Right renal pelvis (tissue), 4 donors: ENCODE results near the gene CNIH3. TPM values are rescaled to one million over a fixed set of nuclear protein-coding genes. Genes with fewer than 3 reads are reported as not detected.

Experiments
- DNase-seq, 4 donors: peaks; one replicate each; pipeline ENCODE4 v3.0.0-alpha.2; 2013; ENCODE audit warnings: low read depth in 4 of 4, low spot score in 3 of 4, missing footprints in 1 of 4
- polyA plus RNA-seq, 4 donors: library from polyadenylated mRNA; unstranded; fragments of 120-200 nt; gene quantifications; one replicate each; pipeline ENCODE4 v1.2.1, GENCODE V29; 2013; ENCODE audit not compliant: insufficient read length in 4 of 4

The CNIH3 gene
- polyA plus RNA-seq, 4 donors = 9.5 to 11.1 (median 10.7) TPM

DNA sequence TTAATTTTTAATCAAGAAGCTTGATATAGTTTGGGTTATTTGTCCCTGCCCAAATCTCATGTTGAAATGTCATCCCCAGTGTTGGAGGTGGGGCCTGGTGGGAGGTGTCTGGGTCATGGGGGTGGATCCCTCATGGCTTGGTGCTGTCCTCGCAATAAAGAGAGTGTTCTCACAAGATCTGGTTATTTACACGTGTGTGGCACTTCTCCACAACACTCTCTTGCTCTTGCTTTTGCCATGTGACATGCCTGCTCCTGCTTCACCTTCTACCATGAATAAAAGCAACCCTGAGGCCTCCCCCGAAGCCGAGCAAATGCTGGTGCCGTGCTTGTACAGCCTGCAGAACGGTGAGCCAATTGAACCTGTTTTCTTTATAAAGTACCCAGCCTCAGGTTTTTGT, 2.6 kb upstream of the CNIH3 start:
- DNase-seq = no peak

DNA sequence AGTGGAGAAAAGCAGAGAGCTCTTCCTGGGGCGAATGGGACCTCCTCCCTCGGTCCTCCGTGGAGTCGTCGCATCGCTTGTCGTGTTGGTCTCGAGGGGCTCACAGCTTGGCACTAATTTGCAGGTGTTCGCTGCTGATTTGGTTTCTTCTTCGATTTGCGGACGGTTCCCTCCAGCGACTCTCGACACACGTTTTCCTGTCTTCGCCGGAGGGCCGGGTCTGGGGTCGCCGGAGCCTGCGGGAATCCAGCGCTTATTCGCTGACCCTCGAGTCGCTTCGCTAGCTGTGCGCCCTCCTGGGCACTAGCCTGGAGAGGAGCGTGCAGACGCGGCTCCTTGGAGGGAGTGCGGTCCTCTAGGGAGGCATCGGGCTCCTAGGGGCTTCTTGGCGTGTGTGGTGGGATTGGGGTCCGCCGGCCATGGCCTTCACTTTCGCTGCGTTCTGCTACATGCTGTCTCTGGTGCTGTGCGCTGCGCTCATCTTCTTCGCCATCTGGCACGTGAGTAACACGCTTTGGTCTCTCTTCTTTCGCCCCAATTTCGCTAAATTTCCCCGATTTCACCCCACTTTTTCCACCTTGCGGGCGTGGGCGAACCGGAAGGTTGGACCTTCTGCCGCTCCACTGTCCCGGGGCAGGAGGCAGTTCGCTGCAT, 766 bp downstream of the CNIH3 start:
- peak in 1 of 4 donors; percentile 20 for DNase-seq

DNA sequence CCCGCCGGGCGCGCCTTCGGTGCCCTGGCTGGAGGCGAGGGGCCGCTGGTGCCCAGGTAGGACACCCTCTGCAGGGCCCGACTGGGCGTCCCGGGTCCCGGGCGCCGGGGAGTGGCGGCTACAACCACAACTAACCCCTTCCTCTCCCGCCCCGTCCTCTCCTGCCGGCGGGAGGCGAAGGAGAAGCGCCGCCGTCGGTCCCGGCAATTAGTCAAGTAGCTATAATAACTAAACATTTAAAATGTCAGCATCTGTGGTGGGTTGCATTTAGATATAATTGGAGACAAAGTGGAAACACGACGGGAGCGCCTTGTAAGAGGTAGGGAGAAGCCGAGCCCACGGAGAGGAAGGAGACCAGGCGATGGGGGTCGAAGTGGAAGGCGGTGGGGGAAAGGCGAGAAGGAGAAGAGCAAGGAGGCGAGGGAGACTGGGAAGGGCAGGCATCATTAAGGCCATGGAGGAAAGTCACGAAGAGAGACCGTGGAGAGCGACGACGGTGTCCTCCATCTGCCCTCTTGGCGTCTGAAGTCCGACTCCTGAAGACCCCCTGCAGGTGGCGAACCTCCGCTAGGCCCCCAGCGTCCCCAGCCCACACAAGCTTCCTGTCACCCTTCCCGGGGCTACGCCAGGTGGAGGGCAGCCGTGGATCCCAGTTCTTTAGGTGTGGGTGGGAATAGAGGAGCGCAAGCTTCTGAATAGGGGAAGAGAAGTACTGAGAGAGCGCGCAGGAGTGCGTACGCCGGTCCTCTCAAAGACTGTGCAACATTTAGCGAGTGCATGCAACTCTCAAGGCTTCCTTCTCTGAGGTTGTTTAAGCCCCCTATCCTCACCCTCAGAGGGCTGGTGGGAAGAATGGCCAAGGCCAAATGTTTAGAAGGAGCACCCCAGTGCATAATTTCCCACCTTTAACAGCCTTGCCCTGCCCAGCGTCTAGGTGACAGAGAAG, 1.6 kb downstream of the CNIH3 start:
- DNase-seq = no peak

GRCh38 chr1:224619209-224619608, 3.1 kb downstream of the CNIH3 start:
- no peak for DNase-seq

- DNase-seq = no peak
Observed at GRCh38 chr1:224620105-224620504, 4.0 kb downstream of the CNIH3 start.

GRCh38 chr1:224621813-224622682, 5.9 kb downstream of the CNIH3 start:
- DNase-seq = no peak

DNA sequence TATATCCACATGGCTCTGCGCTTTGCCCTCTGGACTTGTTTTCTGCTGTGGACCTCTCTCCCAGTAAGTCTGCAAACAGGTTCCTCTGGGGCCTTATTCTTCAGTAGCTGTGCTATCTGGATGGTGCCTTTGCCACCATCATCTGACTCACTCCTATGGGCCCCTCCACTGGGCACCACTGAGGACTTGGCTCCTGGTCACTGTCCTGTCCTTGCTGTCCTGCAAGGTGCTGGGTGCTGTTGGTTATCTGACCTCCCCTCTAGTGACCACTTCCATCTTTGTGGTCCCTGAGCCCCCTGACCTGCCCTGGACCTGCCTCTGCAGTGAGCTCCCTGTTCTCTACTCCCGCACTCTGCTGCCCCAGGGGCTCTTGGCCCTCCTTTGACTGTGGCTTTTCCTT, 6.7 kb downstream of the CNIH3 start:
- no peak for DNase-seq

GRCh38 chr1:224623310-224623714, 7.2 kb downstream of the CNIH3 start:
- DNase-seq = no peak

GRCh38 chr1:224623743-224624333, 7.7 kb downstream of the CNIH3 start:
- DNase-seq = no peak

- DNase-seq = no peak
Observed at GRCh38 chr1:224624432-224624831, 8.3 kb downstream of the CNIH3 start.

DNA sequence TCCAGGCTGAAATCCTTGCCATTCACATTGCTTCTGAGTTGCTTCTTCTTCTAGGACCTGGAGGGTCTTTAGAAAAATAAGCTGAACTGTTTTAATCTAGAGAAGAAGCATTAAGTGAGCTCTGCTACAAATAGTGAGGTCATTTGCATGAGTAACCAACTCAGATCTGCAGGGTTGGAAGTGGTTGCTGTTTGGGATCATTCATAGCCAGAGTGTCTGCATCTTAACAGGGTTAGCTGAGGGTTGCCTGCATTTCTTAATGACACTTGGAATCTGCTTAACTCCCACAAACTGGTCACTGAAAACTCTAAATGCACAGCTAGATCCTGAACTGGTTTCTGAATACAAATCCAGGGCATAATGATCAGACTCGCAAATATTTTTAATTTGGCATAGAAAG, 9.9 kb downstream of the CNIH3 start:
- no peak for DNase-seq

GRCh38 chr1:224629965-224630364, 13.8 kb downstream of the CNIH3 start:
- DNase-seq = no peak

GRCh38 chr1:224631462-224632115, 15.5 kb downstream of the CNIH3 start:
- no peak for DNase-seq

DNA sequence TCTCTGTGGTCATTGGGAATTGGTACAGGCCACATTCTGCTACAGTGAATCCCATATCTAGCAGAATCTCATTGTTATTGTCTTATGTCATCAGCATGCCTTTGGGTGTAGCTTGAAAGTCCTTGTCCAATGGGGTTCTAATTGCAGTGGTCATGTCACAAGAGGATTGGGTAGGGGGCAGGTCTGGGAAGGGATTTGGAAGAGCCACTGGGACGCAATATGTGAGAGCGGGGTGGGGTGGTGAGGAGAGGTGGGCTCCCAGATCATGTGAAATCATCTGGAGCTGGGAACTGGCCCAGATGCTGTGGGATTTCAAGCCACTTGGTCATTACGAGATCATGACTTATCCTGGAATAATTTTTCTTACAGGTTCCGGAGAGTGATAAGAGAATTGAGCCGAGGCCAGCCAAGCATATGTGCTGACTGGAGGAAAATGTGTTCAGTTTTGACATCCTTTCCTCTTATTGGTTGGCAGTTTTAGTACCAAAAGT, 16.3 kb downstream of the CNIH3 start:
- no peak for DNase-seq

- no peak for DNase-seq
Observed at GRCh38 chr1:224632921-224633321, 16.8 kb downstream of the CNIH3 start.

DNA sequence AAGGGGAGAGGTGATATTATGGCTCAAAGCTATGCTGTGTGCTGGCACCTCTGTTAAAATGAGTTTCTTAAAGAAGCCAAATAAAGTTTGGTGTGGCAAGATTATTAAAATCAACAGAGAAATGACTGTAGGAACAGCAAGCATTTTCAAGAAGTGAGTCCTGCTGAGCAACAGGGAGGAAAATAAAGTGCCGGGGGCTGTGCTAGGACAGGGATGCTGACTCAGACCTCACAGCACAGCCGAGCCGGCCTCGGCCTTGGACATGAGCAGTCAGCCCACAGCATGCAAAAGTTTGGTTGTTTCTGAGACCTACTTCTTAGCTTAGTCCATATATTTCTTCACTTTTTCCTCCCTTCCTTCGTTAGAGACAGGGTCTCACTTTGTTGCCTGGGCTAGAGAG, 19.2 kb downstream of the CNIH3 start:
- DNase-seq = no peak

DNA sequence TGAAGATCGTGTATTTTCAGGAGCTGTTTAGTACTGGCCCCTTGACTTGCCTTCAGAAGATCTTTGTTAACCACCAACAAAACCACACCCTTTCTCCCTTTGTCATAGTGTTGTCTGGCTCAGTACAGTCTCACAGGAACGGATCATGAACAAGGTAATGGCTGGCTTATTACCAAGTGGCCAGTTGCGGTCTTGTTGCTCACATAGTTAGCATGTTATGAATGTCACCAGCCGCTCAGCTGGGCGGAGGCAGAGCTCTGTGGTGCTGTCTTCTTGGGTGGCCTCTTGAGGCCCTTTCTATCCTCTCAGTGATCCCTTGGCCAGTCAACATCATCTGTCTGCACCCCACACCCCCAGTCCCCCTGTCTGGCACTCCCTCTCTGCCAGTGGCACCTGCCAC, 21.4 kb downstream of the CNIH3 start:
- DNase-seq = no peak

GRCh38 chr1:224637936-224638335, 21.8 kb downstream of the CNIH3 start:
- no peak for DNase-seq

DNA sequence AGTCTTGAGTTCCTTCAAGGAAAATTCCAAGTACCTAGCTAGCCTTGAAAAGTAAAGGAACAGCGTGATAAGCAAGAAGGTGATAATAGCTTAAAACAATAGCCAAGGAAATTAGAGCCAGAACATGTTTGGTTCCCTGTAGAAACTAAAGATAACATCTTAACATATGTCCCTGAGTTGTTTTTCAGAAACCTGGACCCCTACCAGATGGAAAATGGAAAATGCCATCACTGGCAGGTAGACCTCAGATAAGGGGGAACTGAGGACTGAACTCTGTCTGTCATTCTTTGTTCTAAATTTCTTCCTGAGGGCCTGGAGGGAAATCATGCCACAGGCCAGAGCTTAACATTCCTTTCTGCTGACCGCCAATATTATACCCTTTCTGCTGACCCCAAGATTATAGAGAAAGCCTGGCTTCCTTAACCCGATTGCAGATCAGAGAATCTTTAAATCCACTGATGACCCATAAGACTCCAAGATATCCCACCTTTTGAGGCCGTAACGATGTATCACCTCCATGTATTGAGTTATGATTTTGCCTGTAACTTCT, 23.4 kb downstream of the CNIH3 start:
- no peak for DNase-seq

- DNase-seq = no peak
Observed at GRCh38 chr1:224640018-224640417, 23.9 kb downstream of the CNIH3 start.
